ENCODE data around the gene TENM4.

GRCh38 chr11:78920329-78920728 lies 520.5 kb downstream of the TENM4 start:
- TF ChIP-seq, protein P1, sequence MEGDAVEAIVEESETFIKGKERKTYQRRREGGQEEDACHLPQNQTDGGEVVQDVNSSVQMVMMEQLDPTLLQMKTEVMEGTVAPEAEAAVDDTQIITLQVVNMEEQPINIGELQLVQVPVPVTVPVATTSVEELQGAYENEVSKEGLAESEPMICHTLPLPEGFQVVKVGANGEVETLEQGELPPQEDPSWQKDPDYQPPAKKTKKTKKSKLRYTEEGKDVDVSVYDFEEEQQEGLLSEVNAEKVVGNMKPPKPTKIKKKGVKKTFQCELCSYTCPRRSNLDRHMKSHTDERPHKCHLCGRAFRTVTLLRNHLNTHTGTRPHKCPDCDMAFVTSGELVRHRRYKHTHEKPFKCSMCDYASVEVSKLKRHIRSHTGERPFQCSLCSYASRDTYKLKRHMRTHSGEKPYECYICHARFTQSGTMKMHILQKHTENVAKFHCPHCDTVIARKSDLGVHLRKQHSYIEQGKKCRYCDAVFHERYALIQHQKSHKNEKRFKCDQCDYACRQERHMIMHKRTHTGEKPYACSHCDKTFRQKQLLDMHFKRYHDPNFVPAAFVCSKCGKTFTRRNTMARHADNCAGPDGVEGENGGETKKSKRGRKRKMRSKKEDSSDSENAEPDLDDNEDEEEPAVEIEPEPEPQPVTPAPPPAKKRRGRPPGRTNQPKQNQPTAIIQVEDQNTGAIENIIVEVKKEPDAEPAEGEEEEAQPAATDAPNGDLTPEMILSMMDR (IDR thresholded peaks at IDR 0.05 in 4 of 5, conservative IDR thresholded peaks at IDR 0.05 in 1 of 5) = no peak
- no peak for TF ChIP-seq POLR2A (IDR thresholded peaks at IDR 0.05)

Data from gastrocnemius medialis (tissue), 4 donors.